Stimulated activated naive CD4-positive, alpha-beta T cell treated with Interleukin-2 at 50 U/mL for 16 hours (primary cell): Measurements from ENCODE around the gene EPHB3.
"Not testable (repeated sequence)": the region's sequence is repeated elsewhere in the genome, so short reads cannot be mapped to it uniquely, and the experiment has no call there.

Source experiments
- DNase-seq: peaks from one replicate; lab custom pipeline; 2025; lab: John Stamatoyannopoulos, UW

Gene EPHB3

DNA sequence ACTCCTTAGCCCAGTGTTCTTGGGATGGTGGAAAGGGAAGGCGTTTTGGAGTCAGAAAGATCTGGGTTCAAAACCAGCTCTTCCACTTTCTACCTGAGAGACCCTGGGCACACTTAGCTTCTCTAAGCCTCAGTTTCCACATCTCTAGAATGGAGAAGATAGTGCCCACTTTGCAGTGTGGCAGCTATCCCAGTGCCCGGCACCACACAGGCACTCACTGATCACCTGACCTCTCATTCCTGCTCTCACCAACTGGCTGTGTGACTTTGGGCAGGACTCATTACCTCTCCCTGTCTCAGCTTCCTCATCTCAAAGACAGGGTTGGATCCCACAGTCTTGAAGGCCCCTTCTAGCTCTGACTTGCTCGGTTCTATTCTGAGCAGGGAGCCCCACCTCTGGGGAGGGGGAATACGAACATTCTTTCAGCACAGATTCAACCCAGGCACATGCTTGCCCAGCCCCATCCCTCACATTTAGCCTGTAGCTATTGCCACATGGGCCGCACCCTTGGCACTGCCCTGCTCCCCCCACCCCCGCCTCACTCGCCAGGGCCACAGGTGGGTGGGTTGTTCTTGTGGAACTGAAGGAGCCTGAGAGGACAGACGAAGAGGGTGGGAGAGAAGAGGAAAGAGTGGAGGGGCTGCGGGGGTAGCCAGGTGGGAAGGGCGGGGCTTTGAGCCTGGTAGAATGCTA is 39.2 kb downstream of the EPHB3 start:
- no peak for DNase-seq

DNA sequence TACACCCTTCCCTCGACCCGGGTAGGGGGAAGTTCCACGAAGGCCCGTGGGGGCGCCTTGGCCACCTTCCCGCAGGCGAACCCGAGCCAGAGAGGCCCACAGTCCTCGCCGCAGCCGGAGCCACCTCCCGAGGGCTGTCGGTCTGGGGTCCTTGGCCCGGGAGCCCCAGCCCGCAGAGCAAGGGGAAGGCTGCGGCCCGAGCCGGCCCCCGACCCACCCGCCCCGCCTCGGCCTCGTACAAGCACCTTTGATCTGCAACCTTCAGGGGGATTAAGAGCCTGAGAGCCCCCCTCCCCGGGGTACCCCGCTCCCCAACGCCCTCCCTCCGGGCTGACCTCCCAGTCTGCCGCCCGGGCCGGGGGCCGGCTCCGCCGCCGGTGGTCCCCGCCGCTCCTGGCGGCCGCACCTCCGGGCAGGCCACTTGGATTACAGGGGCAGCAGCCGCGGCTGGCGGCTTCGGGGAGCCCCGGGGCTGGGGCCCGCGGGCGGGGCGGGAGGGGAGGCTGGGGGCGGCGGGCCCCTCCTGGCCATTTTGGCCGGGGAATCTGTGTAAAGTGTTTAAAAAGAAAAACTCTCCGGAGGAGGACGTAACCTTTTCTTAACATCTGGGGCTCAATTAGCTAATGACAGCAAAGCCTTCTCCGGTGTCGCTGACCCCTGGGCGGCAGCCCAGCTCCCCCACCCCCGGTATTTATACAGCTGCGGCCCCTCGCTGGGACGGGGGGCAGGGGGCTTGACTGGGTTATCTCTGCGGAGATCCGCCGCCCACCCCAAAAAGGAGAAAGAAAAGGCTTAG is 40.2 kb downstream of the EPHB3 start:
- DNase-seq = no peak

DNA sequence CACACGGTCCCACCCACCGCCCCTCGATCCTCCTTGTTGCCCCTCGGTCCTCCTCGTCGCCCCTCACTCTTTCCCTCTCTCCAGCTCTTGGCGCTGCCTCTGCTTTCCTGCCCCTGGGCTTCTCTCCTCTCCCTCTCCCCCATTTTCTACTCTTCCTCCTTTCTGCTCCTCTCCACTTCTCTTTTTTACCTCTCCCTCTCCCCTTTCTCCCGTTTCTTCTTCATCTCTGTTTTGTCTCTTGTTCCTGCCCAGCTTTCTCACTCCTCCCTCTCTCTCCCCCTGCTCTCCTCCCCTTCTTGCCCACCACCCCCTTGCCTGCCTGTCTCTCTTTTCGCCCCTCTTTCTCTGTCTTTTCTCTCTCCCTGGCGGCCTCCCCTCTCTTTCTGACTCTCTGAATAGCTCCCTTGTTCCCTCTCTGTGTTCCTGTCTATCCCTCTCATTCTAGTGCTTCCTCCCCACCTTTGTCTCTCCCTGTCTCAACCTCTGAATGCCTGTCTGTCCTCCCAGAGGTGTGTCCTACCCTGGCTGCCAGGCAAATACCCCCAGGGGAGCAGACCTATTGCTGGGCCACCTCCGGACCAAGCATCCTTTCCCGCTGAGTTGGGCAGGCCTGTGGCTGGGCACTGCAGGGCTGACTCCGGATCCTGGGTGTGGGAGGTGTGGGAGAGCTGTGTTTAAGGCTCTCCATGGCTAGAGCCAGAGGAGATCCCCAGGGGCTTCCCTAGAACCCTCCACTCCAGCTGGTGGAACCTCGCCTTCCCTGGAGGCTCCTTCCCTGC is 41.0 kb downstream of the EPHB3 start:
- DNase-seq = no peak

DNA sequence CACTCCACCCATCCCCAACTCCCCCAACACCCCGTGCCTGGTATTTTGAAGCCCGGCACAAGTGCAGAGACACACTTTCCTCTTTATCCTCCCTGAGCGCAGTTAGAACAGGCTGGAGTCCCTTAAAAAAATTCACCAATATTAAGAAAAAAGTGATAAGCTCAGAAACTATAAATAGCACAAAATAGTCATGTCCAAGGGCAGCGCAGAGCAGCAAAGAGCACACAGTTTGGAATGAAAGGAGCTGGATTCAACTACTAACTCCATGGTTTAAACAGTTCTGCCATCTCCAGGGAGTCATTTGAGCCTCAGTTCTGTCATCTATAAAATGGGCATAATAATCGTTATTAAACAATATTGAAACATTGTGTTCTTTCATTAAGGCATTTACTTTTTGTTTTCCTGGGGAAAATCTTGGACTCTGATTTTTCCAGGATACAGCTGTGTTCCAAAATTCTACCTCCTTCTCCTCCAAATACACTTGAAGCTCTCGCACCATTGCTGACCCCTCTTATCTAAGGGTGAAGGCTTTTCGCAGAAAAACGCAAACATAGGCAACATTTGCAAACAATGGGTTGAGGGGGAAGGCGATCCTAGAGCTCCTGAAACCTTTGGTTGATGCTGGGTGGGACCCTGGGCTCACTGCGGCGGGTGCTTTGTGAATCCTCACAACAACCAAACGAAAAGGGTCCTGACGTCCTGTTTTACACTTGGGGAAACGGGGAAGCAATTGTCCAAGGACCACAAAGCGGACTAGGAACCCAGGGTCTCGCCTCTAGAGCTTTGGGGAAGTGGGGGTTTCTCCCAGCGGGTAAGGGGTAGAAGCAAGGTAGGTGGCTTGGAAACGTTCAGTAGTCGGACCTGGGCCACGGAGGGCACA is 41.8 kb downstream of the EPHB3 start:
- DNase-seq = no peak

DNA sequence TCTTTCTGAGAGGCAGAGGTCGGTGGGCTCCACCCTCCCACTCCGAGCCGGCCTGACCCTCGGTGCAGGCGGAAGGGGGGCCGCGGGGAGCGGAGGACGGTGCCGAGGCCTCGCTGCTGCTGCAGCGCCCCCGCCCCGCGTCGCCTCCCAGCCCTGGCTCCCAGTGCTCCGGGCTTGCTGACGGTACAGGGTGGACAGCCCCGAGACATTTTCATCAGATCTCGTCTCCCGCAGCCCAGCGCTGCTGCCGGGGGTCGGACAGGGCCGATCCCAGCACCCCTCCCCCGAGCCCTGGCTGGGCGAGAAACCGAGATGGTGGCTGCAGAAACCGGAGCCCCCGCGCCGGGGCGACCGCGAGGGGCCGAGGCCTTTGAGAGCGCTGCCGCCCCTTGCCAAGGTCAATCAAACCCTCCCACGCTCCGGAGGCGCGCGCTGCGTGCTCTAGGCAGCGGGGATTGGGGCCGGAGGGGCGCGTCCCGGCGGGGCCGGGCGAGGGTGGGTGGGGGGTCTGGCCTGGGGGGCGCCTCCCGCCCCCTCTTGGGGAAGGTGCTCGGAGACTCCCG is 42.5 kb downstream of the EPHB3 start:
- no peak for DNase-seq

DNA sequence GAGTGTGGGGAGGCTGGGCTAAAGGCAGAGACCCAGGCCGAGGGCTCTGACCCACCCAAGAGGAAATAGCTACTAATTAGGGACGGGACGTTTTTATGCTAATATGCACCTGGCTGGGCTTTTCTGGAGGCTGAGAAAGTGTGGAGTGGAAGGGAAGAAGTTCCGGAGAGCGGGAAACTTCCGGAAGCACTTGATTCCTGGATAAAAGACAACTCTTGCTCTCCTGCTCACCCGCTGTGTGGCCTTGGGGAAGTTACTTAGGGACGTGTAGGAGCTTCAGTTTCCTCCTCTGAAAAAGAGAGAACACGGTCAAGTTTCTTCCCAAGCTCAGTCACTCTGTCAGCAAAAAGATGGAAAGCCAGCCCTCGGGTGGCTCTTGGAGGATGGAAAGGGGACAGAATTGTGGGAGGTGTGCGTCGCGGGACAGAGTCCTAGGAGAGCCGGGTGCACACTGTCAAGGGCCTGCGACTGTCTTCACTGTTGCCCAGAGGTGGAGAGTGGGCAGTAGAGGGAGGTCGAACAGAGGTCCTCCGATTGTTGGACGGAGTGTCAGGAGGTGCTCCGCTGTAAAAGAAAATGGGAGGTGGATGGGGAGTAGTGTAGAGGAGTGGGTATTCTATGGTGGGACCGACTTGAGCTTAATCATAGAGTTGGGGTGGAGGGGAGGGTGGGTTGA is 43.2 kb downstream of the EPHB3 start:
- DNase-seq = no peak

DNA sequence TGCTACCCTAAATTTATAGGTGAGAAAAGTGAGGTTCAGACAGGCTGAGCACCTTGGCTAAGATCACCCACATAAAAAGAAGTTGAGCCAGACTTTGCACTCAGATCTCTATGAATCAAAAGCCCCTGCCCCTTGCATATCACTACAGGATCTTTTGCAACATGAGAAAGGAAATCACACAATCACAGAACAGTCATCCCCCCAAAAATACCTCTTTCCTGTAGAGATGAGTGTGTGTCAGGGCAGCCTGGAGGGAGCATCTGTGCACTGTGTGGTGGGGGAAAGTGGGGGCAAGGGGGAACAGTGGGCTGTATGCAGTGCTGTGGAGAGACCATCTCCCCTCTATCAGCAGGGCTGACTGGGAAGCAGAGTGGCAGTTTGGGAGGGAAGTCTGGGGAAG is 46.6 kb downstream of the EPHB3 start:
- DNase-seq = no peak

DNA sequence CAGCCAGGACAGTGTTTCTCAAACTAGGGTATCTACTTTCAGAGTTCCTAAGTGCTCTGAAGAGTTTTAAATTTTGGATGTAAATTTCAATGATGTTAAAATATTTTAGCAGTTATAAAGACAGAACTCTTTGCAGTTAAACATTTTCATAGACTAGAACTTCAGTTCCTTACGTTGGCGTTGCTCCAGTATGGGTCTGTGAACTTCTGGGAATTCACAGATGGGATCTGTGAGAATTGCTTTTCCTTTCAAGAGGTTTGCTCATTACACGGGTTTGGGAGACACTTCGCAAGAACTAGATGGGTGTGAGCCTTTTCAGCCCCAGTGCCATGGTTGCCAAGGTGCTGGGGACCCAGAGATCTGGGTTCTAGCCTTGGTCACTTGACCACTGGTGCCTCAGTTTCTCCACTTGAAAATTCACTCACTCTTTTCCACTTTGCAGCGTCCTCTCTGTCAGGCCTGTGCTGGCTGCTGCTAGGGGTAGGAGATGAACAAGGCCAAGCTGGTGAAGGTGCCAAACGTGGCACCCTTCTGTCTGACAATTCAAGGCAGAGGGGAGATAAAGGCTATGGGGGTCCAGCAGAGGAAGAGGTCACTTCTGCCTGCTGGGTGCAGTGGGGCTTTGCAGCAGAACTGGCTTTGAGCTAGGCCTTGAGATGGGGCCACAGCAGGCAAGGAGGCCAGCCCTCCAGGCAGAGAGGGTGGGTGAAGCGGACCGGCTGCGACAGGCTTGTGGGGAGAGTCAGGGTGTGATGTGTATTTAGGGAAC is 48.1 kb downstream of the EPHB3 start:
- DNase-seq = no peak

DNA sequence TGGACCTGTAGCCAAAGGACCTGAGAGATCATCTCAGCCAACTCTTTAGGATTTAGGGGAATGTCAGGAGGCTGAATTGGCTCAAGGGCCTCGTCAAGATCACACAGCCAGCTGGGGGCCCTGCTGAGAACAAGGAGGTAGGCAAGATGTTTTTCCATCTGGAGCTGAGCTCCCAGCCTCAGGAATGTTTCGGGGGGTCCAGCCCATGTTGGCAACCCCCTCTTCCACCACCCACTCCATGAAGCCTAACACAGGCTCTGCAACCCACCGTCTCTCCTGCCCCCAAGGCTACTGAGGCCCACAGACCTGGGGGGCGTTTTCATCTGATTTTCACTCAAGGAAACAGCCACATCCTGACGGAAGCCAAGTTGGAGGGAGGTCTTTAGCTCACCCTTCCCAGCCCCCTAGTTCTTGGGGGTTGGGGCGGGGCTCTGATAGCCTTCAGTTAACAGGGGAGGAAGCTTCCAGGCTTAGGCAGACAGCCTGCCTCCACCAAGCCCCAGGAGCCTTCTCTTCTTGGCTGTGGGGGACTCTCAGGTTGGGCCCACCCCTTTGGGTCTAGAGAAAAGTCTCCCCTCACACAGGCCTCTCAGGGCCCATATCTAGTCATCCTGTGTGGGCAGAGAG is 48.8 kb downstream of the EPHB3 start:
- DNase-seq = no peak

DNA sequence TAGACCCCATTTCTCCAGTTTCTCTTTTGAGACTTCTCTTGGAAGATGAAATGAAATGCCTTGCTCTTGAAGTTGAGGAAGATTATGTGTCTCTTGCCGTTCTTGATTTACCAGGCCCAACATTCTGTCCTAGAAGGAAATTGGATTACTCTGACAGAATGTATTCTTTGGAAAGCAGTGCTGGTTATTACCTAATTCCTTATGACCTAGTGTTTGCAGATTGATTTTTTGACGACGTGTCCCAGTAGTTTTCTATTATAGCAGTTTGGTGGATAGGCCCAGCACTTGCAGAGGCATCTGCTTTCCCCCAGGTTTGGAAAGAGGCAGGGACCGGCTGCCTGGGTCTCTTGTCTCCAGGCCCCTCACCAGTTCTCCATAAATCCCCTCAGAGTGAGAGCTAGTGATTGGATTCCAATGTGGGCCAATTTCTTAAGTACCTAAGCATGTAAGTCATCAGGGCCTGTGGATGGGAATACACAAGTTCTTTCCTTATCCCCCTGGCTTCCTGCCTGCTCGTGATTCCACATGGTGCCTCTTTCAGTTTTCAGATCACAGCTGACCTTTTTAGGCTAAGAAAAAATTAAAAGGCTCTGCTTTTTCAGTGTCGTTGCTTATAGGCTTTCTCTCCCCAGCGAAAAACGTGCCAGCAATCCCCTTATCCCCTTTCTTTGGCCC is 50.2 kb downstream of the EPHB3 start:
- DNase-seq = no peak

DNA sequence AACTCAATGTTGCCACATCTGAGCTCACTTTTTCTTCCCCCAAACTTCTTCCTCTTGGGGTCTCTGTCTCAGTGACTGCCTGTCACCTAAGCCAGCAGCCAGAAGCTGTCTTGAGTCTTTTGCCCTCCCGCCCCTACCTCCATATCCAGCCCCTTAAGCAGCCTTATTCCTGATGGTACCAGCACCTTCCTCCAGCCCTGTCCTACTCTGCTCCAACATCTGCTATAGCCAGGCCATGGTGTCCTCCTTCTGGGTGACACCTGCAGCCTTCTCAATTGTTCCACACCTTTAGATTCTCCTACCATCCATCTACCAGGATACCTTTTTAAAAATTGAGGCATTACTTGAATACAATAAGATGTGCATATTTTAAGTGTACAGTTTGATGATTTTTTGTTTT is 53.8 kb downstream of the EPHB3 start:
- DNase-seq = no peak

DNA sequence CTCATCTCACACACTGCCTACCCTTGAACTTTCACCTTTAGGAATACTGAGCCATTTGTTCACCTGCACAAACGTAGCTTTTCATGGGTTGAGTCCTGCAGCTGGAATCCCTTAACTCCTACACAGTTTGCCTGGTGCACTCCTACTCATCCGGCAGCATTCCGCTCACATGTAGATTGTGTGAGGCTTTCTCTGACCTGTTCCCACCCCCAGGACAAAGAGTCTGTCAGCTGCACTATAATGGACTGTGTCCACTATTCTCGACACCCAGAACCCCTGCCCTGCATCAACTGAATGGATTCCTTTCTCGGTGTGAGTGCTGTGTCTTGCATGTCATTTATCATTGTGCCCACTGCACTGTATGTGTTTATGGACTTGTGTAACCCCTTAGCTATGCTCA is 54.9 kb downstream of the EPHB3 start:
- no peak for DNase-seq

DNA sequence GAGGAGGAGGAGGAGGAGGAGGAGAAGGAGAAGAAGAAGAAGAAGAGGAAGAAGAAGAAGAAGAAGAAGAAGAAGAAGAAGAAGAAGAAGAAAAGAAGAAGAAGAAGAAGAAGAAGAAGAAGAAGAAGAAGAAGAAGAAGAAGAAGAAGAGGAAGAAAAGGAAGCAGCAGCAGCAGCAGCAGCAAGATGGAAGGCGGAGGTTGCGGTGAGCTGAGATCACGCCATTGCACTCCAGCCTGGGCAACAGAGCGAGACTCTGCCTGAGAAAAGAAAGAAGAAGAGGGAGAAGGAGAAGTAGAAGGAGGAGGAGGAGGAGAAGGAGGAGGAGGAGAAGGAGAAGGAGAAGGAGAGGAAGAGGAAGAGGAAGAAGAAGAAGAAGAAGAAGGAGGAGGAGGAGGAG is 55.7 kb downstream of the EPHB3 start:
- not testable (repeated sequence) for DNase-seq

DNA sequence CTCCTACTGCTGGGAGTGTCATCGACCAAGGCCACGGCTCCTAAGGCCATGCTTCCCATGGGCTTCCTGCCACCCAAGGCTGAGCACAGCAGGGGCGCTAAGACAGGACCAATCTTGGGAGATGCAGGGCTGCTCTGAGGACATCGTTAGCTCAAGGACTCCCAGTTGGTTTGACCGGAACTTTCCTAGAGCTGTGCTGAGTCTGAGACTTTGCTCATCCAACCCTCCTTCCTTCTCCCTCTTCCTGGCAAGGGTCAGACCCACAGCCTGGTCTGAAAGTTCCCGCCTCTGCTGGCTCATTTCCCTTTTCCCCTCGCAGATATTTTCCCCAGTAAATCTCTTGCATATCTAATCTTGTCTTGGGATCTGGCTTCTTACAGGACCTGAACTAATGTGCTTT is 57.2 kb downstream of the EPHB3 start:
- no peak for DNase-seq

DNA sequence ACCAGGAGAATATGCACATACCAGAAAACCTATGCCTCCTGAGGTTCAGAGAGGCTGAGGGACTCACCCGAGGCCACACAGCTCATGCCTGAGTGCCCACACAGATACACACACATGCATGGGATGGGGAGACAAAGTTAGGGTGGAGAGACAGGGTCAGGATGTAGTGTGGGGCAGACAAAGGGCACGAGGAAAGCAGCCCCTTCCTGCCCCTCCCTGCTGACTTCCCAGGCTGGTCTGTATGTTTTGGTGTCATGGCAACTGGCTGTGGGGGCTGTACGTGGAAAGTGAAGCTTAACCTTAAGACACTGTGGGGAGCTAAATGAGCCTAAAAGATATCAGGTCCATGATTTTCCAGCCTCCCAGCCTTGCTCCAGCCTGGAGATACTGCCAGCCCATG is 57.8 kb downstream of the EPHB3 start:
- DNase-seq = no peak

DNA sequence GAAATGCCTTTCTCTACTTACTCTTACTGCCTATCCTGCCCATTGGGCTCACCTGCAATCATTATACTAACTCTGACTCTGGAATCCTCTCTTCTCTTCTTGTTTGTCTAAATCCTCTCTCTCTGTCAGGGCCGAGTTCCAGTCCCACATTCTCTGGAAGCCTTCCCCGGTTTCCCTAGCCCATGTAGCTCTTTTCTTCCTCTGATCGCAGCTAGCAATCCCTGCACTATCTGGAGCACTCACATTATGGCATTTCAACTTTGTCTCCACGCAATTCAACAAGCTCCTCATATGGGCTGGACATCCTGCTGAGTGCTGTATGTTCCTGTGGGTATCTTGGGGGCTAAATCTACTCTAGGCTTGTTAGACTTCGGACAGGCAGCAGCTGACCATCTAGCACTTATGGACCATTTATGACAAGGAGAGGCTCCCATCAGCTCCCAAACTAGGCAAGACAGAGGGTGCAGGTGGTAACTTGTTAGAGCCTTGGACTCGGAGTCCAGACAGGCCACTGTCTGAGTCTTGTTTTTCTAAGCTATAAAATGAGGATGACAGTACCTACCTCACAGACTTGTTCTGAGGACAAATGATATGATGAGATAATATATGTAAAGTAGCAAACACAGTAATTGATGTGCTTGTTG is 58.3 kb downstream of the EPHB3 start:
- no peak for DNase-seq

DNA sequence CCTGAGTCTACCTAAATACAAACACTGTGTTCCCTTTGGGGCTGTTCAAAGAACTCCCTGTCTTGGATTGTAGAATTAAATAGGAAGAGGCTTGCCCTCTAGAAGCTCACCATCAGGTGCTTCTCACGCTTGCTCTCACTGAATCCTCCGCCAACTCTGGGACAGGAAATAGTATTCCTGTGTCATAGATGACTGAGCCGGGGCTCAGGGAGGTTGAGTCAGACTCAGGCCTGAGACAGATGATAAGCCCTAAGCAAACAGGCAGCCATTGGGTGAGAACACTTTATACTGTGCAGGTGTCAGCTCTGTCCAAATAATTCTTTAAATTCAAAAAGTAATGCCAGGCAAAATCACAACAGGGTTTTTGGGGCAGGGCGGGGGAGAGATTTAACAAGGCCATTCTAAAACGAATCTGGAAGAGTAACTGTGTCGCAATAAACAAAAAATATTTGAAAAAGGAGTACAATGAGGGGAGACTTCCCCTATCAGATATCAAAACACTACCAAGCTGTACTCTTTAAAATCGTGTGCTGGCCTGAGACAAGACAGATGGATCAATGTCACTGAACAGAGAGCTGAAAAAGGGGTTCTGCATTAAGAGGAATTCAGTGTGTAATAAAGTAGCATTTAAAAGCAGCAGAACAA is 59.0 kb downstream of the EPHB3 start:
- DNase-seq = no peak

DNA sequence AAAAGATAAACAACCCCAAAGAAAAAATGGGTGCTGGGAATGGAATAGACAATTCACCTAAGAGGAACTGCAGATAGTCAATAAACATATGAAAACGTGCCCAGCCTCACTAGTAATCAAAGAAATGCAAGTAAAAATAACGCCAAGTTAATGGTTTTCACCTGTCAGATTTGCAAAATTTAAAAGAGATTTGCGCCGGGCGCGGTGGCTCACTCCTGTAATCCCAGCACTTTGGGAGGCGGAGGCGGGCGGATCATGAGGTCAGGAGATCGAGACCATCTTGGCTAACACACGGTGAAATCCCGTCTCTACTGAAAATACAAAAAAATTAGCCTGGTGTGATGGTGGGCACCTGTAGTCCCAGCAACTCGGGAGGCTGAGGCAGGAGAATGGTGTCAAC is 60.6 kb downstream of the EPHB3 start:
- DNase-seq = not testable (repeated sequence)
